ENCODE measurements around the gene KLF1.

The KLF1 gene

DNA sequence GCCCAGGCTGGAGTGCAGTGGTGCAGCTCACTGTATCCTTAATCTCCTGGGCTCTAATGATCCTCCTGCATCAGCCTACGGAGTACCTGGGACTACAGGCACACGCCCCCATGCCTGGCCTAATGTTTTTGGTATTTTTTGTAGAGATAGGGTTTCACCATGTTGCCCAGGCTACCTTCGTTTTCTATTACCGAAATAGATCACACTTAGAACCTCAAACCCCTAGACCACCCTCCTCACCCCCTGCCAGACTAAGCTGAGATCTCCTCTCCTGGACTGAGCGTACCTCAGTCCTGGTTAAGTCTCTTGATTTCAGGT is 391 bp downstream of the KLF1 start:
- DNase-seq (ENCODE audit: low read depth): no peak
- no peak overlapping the region for H3K4me3 ChIP-seq (ENCODE audit: low read depth, low read length)
- TF ChIP-seq CTCF (IDR thresholded peaks at IDR 0.05; ENCODE audit: low read depth, low read length) (no peak), MYC (IDR thresholded peaks at IDR 0.05; ENCODE audit: low read depth, low read length) (no peak), POLR2A (IDR thresholded peaks at IDR 0.05; ENCODE audit: extremely low read depth, insufficient read length) (no peak)
- TF ChIP-seq, protein P1, sequence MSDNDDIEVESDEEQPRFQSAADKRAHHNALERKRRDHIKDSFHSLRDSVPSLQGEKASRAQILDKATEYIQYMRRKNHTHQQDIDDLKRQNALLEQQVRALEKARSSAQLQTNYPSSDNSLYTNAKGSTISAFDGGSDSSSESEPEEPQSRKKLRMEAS (IDR thresholded peaks at IDR 0.05; ENCODE audit: low read depth, low read length): no peak

- H3K4me3 ChIP-seq (ENCODE audit: low read depth, low read length): no peak overlapping the region
- no peak for DNase-seq (ENCODE audit: low read depth)
- TF ChIP-seq MYC (IDR thresholded peaks at IDR 0.05; ENCODE audit: low read depth, low read length): no peak
- TF ChIP-seq POLR2A (IDR thresholded peaks at IDR 0.05; ENCODE audit: extremely low read depth, insufficient read length): no peak
- TF ChIP-seq, protein P1 (IDR thresholded peaks at IDR 0.05; ENCODE audit: low read depth, low read length): no peak
- TF ChIP-seq CTCF (IDR thresholded peaks at IDR 0.05; ENCODE audit: low read depth, low read length): no peak
Measured at GRCh38 chr19:12885749-12886650, 1.0 kb downstream of the KLF1 start.

DNA sequence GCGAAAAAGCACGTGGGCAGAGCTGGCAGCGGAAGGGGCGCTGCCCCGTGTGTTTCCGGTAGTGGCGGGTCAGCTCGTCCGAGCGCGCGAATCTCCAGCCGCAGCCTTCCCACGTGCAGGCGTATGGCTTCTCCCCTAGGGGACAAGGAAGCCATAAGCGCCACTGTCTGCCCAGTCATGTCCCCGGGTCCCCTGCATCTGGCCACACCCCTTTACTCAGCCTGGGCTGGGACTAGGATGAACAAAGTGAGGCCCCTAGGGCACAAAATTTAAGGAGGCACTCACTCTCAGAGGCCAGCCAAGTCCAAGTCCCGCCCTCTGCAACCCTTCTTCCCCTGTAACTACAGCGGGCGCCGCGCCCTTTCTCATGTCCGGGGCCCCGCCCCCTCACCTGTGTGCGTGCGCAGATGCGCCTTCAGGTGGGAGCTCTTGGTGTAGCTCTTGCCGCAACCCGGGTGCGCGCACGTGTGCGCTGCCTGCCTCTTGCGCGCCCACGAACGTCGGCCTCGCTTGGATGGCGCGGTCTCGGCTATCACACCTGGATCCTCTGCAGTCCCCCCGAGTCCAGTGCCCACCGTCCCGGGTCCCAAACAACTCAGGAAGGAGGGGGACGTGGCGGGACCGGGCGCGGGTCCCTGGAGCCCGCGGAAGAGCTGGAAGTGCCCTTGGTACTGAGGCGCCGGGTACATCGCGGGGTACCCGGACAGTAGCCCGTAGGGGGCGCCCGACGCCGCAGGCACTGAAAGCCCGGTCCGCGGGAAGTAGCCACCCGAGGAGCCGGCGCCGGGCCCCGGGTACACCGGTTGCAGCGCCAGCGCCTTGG is 1.9 kb downstream of the KLF1 start:
- peak overlapping the region; percentile 38 for H3K4me3 ChIP-seq (ENCODE audit: low read depth, low read length)
- peak; percentile 82 for DNase-seq (ENCODE audit: low read depth)
- peak; percentile 62 for TF ChIP-seq CTCF (IDR thresholded peaks at IDR 0.05; ENCODE audit: low read depth, low read length)
- TF ChIP-seq, protein P1 (IDR thresholded peaks at IDR 0.05; ENCODE audit: low read depth, low read length): no peak

DNA sequence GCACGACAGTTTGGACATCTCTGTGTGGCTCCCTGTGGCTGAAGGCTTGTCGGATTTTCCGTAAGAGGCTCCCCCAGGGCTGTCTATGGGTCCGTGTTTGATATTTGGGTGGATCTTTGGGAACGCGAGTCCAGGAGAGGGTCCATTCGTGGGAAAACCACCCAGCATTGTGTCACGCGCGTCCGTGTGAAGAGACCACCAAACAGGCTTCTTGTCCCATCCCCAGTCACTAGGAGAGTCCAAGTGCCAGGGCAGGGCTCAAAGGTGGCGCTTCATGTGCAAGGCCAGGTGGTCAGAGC is 2.4 kb downstream of the KLF1 start:
- no peak overlapping the region for H3K4me3 ChIP-seq (ENCODE audit: low read depth, low read length)
- no peak for TF ChIP-seq POLR2A (IDR thresholded peaks at IDR 0.05; ENCODE audit: extremely low read depth, insufficient read length)
- TF ChIP-seq, protein P1 (IDR thresholded peaks at IDR 0.05; ENCODE audit: low read depth, low read length): no peak
- no peak for TF ChIP-seq CTCF (IDR thresholded peaks at IDR 0.05; ENCODE audit: low read depth, low read length)
- no peak for TF ChIP-seq MYC (IDR thresholded peaks at IDR 0.05; ENCODE audit: low read depth, low read length)
- no peak for DNase-seq (ENCODE audit: low read depth)

GRCh38 chr19:12884202-12884601 is 2.8 kb downstream of the KLF1 start:
- TF ChIP-seq MYC (IDR thresholded peaks at IDR 0.05; ENCODE audit: low read depth, low read length) (no peak), CTCF (IDR thresholded peaks at IDR 0.05; ENCODE audit: low read depth, low read length) (no peak), POLR2A (IDR thresholded peaks at IDR 0.05; ENCODE audit: extremely low read depth, insufficient read length) (no peak)
- TF ChIP-seq, protein P1 (IDR thresholded peaks at IDR 0.05; ENCODE audit: low read depth, low read length): no peak
- DNase-seq (ENCODE audit: low read depth): no peak
- no peak overlapping the region for H3K4me3 ChIP-seq (ENCODE audit: low read depth, low read length)
